H1 (cell line): Measurements from ENCODE around the gene HNF4A. TPM values are rescaled to one million over a fixed set of nuclear protein-coding genes. Genes with fewer than 3 reads are reported as not detected.

Experiments
- CTCF ChIA-PET: fragments of 300-600 bp; sonication (Branson Sonifier 250); formaldehyde crosslinking; loops from one replicate; lab custom pipeline; 2021; ENCODE audit not compliant: partially characterized antibody; lab: Charles Lee
- POLR2A ChIA-PET: fragments of 300-600 bp; sonication (Branson Sonifier 250); formaldehyde crosslinking; loops from one replicate; lab custom pipeline; 2021; ENCODE audit warnings: inconsistent platforms; ENCODE audit not compliant: partially characterized antibody; lab: Charles Lee
- DNase-seq, 2 experiments: peaks; one replicate each; pipeline versions ENCODE4 v3.0.0 to v3.0.0-alpha.2; 2010 to 2022; ENCODE audit warnings: low spot score in 2 of 2, low read depth in 1 of 2, mixed read lengths in 1 of 2
- FAIRE-seq: peaks from 2 replicates; lab custom pipeline; 2011; peaks lifted over from hg19 to GRCh38; lab: Jason Lieb, UNC
- H2AFZ ChIP-seq: 2 replicates; pipeline ENCODE4 v1.8.1; 2012; ENCODE audit warnings: low read length, inconsistent platforms
- H2AK5ac ChIP-seq: 2 replicates; pipeline ENCODE4 v1.6.1; 2013; ENCODE audit warnings: low read depth, low read length
- H2BK120ac ChIP-seq: replicated peaks from 2 replicates; pipeline ENCODE3; 2013; ENCODE audit warnings: low read depth, low read length, inconsistent platforms
- H2BK12ac ChIP-seq: 2 replicates; pipeline ENCODE4 v1.6.1; 2013; ENCODE audit warnings: low read depth, low read length
- H2BK15ac ChIP-seq: 2 replicates; pipeline ENCODE4 v1.6.1; 2013; ENCODE audit warnings: low read length
- H2BK20ac ChIP-seq: 2 replicates; pipeline ENCODE4 v1.6.1; 2013; ENCODE audit warnings: low read length
- H2BK5ac ChIP-seq: 2 replicates; pipeline ENCODE4 v1.6.1; 2013; ENCODE audit warnings: low read depth, low read length
- H3K14ac ChIP-seq: 2 replicates; pipeline ENCODE4 v1.6.1; 2013; ENCODE audit warnings: inconsistent platforms; ENCODE audit not compliant: insufficient read length
- H3K18ac ChIP-seq: 2 replicates; pipeline ENCODE4 v1.6.1; 2013; ENCODE audit warnings: low read length; ENCODE audit errors: extremely low read depth
- H3K23ac ChIP-seq: 2 replicates; pipeline ENCODE4 v1.6.1; 2013; ENCODE audit warnings: inconsistent platforms; ENCODE audit not compliant: insufficient read length
- H3K23me2 ChIP-seq: 2 replicates; pipeline ENCODE4 v1.6.1; 2013; ENCODE audit warnings: low read depth, low read length
- H3K27ac ChIP-seq: 2 replicates; pipeline ENCODE4 v1.6.1; 2011; ENCODE audit warnings: low read depth, low read length, inconsistent platforms
- H3K27me3 ChIP-seq, 4 experiments: replicated peaks in 1 of 4; 1 replicate in 1 of 4; 2 replicates in 3 of 4; pipeline versions ENCODE4 v1.6.1 to v1.8.1; 2011 to 2013; ENCODE audit warnings: low read length in 3 of 4, mild to moderate bottlenecking in 3 of 4, inconsistent platforms in 2 of 4, mixed read lengths in 2 of 4, moderate library complexity in 1 of 4; ENCODE audit not compliant: control insufficient read depth in 3 of 4, insufficient read depth in 3 of 4; ENCODE audit errors: extremely low read depth in 1 of 4
- H3K36me3 ChIP-seq, 4 experiments: 2 replicates each; pipeline versions ENCODE4 v1.6.1 to v1.8.1; 2011 to 2013; ENCODE audit warnings: mild to moderate bottlenecking in 4 of 4, low read length in 3 of 4, moderate library complexity in 2 of 4, control low read depth in 1 of 4, inconsistent platforms in 1 of 4; ENCODE audit not compliant: insufficient read depth in 4 of 4, control insufficient read depth in 2 of 4
- H3K4ac ChIP-seq: replicated peaks from 2 replicates; pipeline ENCODE3; 2013; ENCODE audit warnings: low read length, low read depth, mixed read lengths, inconsistent platforms; ENCODE audit not compliant: insufficient read length
- H3K4me1 ChIP-seq, 4 experiments: replicated peaks in 1 of 4; 1 replicate in 1 of 4; 2 replicates in 3 of 4; pipeline versions ENCODE4 v1.6.1 to v1.8.1; 2011 to 2013; ENCODE audit warnings: low read length in 3 of 4, inconsistent platforms in 2 of 4, mixed read lengths in 1 of 4; ENCODE audit not compliant: insufficient read depth in 4 of 4, control insufficient read depth in 3 of 4
- H3K4me2 ChIP-seq, 2 experiments: 2 replicates each; pipeline versions ENCODE4 v1.6.1 to v1.8.1; 2011 to 2013; ENCODE audit warnings: low read depth in 2 of 2, low read length in 2 of 2, control low read depth in 1 of 2, inconsistent platforms in 1 of 2, mild to moderate bottlenecking in 1 of 2; ENCODE audit not compliant: insufficient read depth in 1 of 2
- H3K4me3 ChIP-seq, 4 experiments: fragments of 200-600, 300-600 bp in 1 of 4; sonication (generic), shearing (Covaris generic), sonication (Bioruptor Twin) in 1 of 4; 2 replicates each; pipeline versions ENCODE4 v1.5.1 to v1.8.1; 2011 to 2016; ENCODE audit warnings: low read length in 4 of 4, low read depth in 3 of 4, control low read depth in 2 of 4, inconsistent platforms in 2 of 4, mild to moderate bottlenecking in 2 of 4, mixed read lengths in 1 of 4, moderate library complexity in 1 of 4; ENCODE audit not compliant: insufficient read depth in 2 of 4; ENCODE audit errors: extremely low read depth in 1 of 4
- H3K56ac ChIP-seq: replicated peaks from 2 replicates; pipeline ENCODE3; 2013; ENCODE audit warnings: low read depth, mild to moderate bottlenecking, mixed read lengths, low read length, inconsistent platforms; ENCODE audit not compliant: insufficient read length
- H3K79me1 ChIP-seq: 2 replicates; pipeline ENCODE4 v1.6.1; 2013; ENCODE audit warnings: low read depth, low read length, control low read depth
- H3K79me2 ChIP-seq, 2 experiments: 2 replicates each; pipeline versions ENCODE4 v1.6.1 to v1.8.1; 2012 to 2013; ENCODE audit warnings: low read length in 2 of 2, mild to moderate bottlenecking in 2 of 2, inconsistent platforms in 1 of 2; ENCODE audit not compliant: insufficient read depth in 2 of 2, control insufficient read depth in 1 of 2
- H3K9ac ChIP-seq, 4 experiments: replicated peaks in 1 of 4; 1 replicate in 1 of 4; 2 replicates in 3 of 4; pipeline versions ENCODE4 v1.6.1 to v1.8.1; 2011 to 2013; ENCODE audit warnings: low read depth in 3 of 4, low read length in 3 of 4, control low read depth in 2 of 4, mild to moderate bottlenecking in 2 of 4, moderate library complexity in 2 of 4, inconsistent platforms in 1 of 4; ENCODE audit errors: extremely low read depth in 1 of 4
- H3K9me3 ChIP-seq, 2 experiments: 2 replicates each; pipeline versions ENCODE4 v1.6.1 to v1.8.1; 2012 to 2013; ENCODE audit warnings: mild to moderate bottlenecking in 2 of 2, moderate library complexity in 2 of 2, control low read depth in 1 of 2, inconsistent platforms in 1 of 2, low read depth in 1 of 2, low read length in 1 of 2, mixed read lengths in 1 of 2; ENCODE audit not compliant: insufficient read depth in 2 of 2
- H4K20me1 ChIP-seq, 2 experiments: replicated peaks in 1 of 2; 2 replicates each; pipeline versions ENCODE3 to v1.8.1; 2011 to 2013; ENCODE audit warnings: inconsistent platforms in 2 of 2, low read length in 2 of 2, mild to moderate bottlenecking in 1 of 2; ENCODE audit not compliant: insufficient read depth in 2 of 2, control insufficient read depth in 1 of 2
- H4K5ac ChIP-seq: 2 replicates; pipeline ENCODE4 v1.6.1; 2013; ENCODE audit warnings: low read length, low read depth, mixed read lengths, inconsistent platforms; ENCODE audit not compliant: insufficient read length
- H4K8ac ChIP-seq: 2 replicates; pipeline ENCODE4 v1.8.0; 2013; ENCODE audit warnings: mild to moderate bottlenecking, moderate library complexity, low read length, inconsistent platforms; ENCODE audit not compliant: insufficient read depth; ENCODE audit errors: extremely low read depth
- H4K91ac ChIP-seq: replicated peaks from 2 replicates; pipeline ENCODE3; 2013; ENCODE audit warnings: low read length, mixed read lengths, inconsistent platforms; ENCODE audit not compliant: insufficient read length
- CHD1 ChIP-seq: IDR thresholded peaks from 2 replicates; pipeline ENCODE4 v1.6.1; 2012; ENCODE audit warnings: low read depth, low read length, improper control_type of control experiment
- EP300 ChIP-seq, 2 experiments: IDR thresholded peaks; 1 replicate in 1 of 2; 2 replicates in 1 of 2; pipeline ENCODE4 v1.6.1; 2011 to 2012; ENCODE audit warnings: low read depth in 2 of 2, low read length in 2 of 2, mild to moderate bottlenecking in 2 of 2, borderline replicate concordance in 1 of 2, inconsistent platforms in 1 of 2, moderate library complexity in 1 of 2
- EZH2 ChIP-seq: fragments of 200-600 bp; sonication (generic); IDR thresholded peaks from 2 replicates; pipeline ENCODE4 v1.7.1; 2012; ENCODE audit warnings: low read depth, mild to moderate bottlenecking, moderate library complexity, low read length, inconsistent platforms; ENCODE audit not compliant: severe bottlenecking
- GABPA ChIP-seq: IDR thresholded peaks from 2 replicates; pipeline ENCODE4 v1.6.1; 2011; ENCODE audit warnings: mild to moderate bottlenecking, low read length, moderate library complexity, borderline replicate concordance; ENCODE audit not compliant: insufficient read depth
- RBBP5 ChIP-seq: IDR thresholded peaks from 2 replicates; pipeline ENCODE4 v1.7.1; 2012; ENCODE audit warnings: low read depth, mild to moderate bottlenecking, inconsistent platforms, low read length, moderate library complexity, borderline replicate concordance
- RFX5 ChIP-seq: IDR thresholded peaks from 2 replicates; pipeline ENCODE4 v1.6.1; 2011; ENCODE audit warnings: low read depth, low read length, improper control_type of control experiment, borderline replicate concordance
- SIX5 ChIP-seq: IDR thresholded peaks from 2 replicates; pipeline ENCODE4 v1.6.1; 2011; ENCODE audit warnings: mild to moderate bottlenecking, low read depth, low read length
- SUZ12 ChIP-seq: fragments of 200-600 bp; sonication (generic); IDR thresholded peaks from 2 replicates; pipeline ENCODE4 v1.6.1; 2012; ENCODE audit warnings: mild to moderate bottlenecking, inconsistent platforms, low read length, moderate library complexity, mixed read lengths
- ZNF274 ChIP-seq: IDR thresholded peaks from 2 replicates; pipeline ENCODE4 v1.7.0; 2012; ENCODE audit warnings: low read length, borderline replicate concordance; ENCODE audit errors: extremely low read depth
- WGBS, 2 experiments: shearing (Covaris generic) in 1 of 2; methylation state at CpG; one replicate each; pipeline versions ENCODE4 v1.1.6 to v1.1.7; 2013 to 2015; ENCODE audit warnings: low lambda C conversion rate in 2 of 2, mixed read lengths in 2 of 2, inconsistent platforms in 1 of 2, low coverage in 1 of 2, missing lambda C conversion rate in 1 of 2; ENCODE audit not compliant: insufficient replicate concordance in 2 of 2, insufficient coverage in 1 of 2, insufficient read length in 1 of 2; ENCODE audit errors: extremely low coverage in 1 of 2, missing lambda C conversion rate in 1 of 2; 5-methylcytosine and 5-hydroxymethylcytosine counted together
- polyA plus RNA-seq, 7 experiments: library from polyadenylated mRNA; depleted of rRNA in 3 of 7; stranded (reverse) in 5 of 7; unstranded in 2 of 7; fragments of >200 nt in 5 of 7; fragments of 200-250 nt in 2 of 7; gene quantifications; 1 replicate in 5 of 7; 2 replicates in 1 of 7; 4 replicates in 1 of 7; pipeline versions ENCODE4 v1.2.1 to v1.2.3, GENCODE V29; 2011 to 2013; ENCODE audit warnings: missing spikeins in 2 of 7, mixed read lengths in 2 of 7
- total RNA-seq: library from RNA; stranded (reverse); fragmentation: NEBNext Ultra II Directional; extraction: Animal tissue kit (Norgen Biotek cat#: 25700); gene quantifications from 2 replicates; pipeline ENCODE4 v1.2.1, GENCODE V29; 2021
- TF ChIP-seq, protein P1 (sequence below): IDR thresholded peaks from 2 replicates; pipeline ENCODE4 v1.6.1; 2012; ENCODE audit warnings: low read length, inconsistent platforms

Gene HNF4A
- total and polyA plus RNA-seq, 2 of the 8 experiments (the other 6 are each of a cell fraction or from before 2014, with no cell fraction given): 0.03 TPM; not detected in 1

DNA sequence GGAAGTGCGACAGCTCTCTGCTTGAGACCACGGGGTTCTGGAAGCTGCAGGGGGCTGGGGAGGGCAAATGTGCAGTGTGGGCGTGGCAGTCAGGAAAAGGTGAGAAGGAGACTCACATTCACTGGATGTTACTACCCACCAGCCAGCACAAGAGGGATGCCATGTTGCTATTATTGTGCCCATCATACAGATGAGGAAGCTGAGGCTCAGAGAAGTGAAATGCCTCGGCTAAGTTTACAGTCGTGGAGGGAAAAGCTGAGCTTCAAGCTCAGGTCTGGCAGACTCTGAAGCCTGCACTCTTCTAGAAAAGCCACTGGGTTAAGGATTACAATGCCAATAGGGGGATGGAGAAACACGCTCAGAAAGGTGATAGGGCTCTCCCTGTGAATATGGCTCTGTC lies 34.4 kb downstream of the HNF4A start:
- H2BK5ac ChIP-seq: no peak overlapping the region
- no peak overlapping the region for H3K56ac ChIP-seq
- no peak overlapping the region for H2BK15ac ChIP-seq
- H3K4me2 ChIP-seq: no peak overlapping the region
- no peak overlapping the region for H4K5ac ChIP-seq
- no peak overlapping the region for H2BK120ac ChIP-seq
- peaks cover 0 to 4% (median 0%) of the 10 kb centered on the region in 4 experiments; a peak in 3 of 7 replicates for H3K27me3 ChIP-seq
- no peaks in the 10 kb centered on the region for H3K9me3 ChIP-seq
- H4K8ac ChIP-seq: no peak overlapping the region
- no peaks in the 10 kb centered on the region for H3K36me3 ChIP-seq
- no peaks in the 10 kb centered on the region for H3K23me2 ChIP-seq
- no peak overlapping the region; a peak in 1 of 7 replicates for H3K9ac ChIP-seq
- no peak overlapping the region for H4K91ac ChIP-seq
- FAIRE-seq: no peak
- no peaks in the 10 kb centered on the region for H4K20me1 ChIP-seq
- WGBS, 2 experiments: 87% methylated on average over 6 of the region's 6 CpGs; no CpG with 5 or more reads in 1 of the 2 experiments
- CTCF ChIA-PET: interaction anchor here (0.6 to 4.6 kb wide), 15 partner anchors 14 to 342 kb away, joined by 3 to 46 read pairs (median 9); no protein-coding TSS in a partner anchor
- POLR2A ChIA-PET: no interaction called here
- no peak overlapping the region for H2AK5ac ChIP-seq
- H3K23ac ChIP-seq: no peak overlapping the region
- no peak overlapping the region for H2BK12ac ChIP-seq
- H3K18ac ChIP-seq: no peak overlapping the region
- H3K4me3 ChIP-seq: no peak overlapping the region
- H3K79me2 ChIP-seq: no peaks in the 10 kb centered on the region
- no peak overlapping the region for H2BK20ac ChIP-seq
- DNase-seq: no peak
- no peak overlapping the region for H3K4ac ChIP-seq
- H3K79me1 ChIP-seq: no peaks in the 10 kb centered on the region
- H3K27ac ChIP-seq: no peak overlapping the region
- no peak overlapping the region for H2AFZ ChIP-seq
- no peak overlapping the region for H3K14ac ChIP-seq
- H3K4me1 ChIP-seq: peaks cover 0 to 5% (median 2%) of the 10 kb centered on the region in 4 experiments; a peak in 3 of 7 replicates
- TF ChIP-seq CHD1 (no peak), EZH2 (no peak), RFX5 (no peak), SUZ12 (no peak), RBBP5 (no peak), EP300 (IDR thresholded peaks at IDR 0.05; ENCODE audit: borderline replicate concordance in 1 of 2, low read depth in 2 of 2, low read length in 2 of 2) (no peak), SIX5 (no peak), ZNF274 (no peak), GABPA (no peak)
- TF ChIP-seq, protein P1, sequence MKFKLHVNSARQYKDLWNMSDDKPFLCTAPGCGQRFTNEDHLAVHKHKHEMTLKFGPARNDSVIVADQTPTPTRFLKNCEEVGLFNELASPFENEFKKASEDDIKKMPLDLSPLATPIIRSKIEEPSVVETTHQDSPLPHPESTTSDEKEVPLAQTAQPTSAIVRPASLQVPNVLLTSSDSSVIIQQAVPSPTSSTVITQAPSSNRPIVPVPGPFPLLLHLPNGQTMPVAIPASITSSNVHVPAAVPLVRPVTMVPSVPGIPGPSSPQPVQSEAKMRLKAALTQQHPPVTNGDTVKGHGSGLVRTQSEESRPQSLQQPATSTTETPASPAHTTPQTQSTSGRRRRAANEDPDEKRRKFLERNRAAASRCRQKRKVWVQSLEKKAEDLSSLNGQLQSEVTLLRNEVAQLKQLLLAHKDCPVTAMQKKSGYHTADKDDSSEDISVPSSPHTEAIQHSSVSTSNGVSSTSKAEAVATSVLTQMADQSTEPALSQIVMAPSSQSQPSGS: no peak
